WI38 (cell line): ENCODE results near the gene ERGIC1.
"Not testable (repeated sequence)": the region's sequence is repeated elsewhere in the genome, so short reads cannot be mapped to it uniquely, and the experiment has no call there.

Source experiments
- H3K4me3 ChIP-seq: 2 replicates; pipeline ENCODE4 v1.5.1; 2011; ENCODE audit warnings: low read depth, mild to moderate bottlenecking, control low read depth, low read length
- TF ChIP-seq, protein P1 (sequence below): IDR thresholded peaks from 2 replicates; pipeline ENCODE4 v1.5.1; 2012; ENCODE audit warnings: low read depth, mild to moderate bottlenecking, control low read depth, low read length

ERGIC1 gene

DNA sequence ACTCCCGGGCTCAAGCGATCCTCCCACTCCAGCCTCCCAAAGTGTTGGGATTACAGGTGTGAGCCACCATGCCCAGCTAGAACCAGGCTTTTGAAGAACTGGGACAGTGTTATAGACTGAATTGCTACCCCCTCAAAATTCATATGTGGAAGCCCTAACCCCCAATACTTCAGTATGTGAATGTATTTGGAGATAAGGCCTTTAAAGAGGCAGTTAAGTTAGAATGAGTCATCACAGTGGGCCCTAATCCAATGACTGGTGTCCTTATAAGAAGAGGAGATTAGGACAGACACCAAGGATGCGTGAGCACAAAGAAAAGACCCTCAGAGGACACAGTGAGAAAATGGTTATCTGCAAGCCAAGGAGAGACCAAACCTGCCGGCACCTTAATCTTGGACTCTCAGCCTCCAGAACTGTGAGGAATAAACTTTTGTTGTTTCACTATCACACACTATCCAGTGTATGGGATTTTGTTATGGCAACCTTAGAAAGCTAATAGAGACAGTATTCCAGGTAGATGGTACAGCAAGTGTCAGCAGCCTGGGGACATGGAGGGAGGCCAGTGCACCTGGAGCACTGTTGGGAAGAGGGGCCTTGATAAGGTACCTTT is 31.4 kb upstream of the ERGIC1 start:
- H3K4me3 ChIP-seq, result no peak overlapping the region
- TF ChIP-seq, protein P1, sequence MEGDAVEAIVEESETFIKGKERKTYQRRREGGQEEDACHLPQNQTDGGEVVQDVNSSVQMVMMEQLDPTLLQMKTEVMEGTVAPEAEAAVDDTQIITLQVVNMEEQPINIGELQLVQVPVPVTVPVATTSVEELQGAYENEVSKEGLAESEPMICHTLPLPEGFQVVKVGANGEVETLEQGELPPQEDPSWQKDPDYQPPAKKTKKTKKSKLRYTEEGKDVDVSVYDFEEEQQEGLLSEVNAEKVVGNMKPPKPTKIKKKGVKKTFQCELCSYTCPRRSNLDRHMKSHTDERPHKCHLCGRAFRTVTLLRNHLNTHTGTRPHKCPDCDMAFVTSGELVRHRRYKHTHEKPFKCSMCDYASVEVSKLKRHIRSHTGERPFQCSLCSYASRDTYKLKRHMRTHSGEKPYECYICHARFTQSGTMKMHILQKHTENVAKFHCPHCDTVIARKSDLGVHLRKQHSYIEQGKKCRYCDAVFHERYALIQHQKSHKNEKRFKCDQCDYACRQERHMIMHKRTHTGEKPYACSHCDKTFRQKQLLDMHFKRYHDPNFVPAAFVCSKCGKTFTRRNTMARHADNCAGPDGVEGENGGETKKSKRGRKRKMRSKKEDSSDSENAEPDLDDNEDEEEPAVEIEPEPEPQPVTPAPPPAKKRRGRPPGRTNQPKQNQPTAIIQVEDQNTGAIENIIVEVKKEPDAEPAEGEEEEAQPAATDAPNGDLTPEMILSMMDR, result no peak

DNA sequence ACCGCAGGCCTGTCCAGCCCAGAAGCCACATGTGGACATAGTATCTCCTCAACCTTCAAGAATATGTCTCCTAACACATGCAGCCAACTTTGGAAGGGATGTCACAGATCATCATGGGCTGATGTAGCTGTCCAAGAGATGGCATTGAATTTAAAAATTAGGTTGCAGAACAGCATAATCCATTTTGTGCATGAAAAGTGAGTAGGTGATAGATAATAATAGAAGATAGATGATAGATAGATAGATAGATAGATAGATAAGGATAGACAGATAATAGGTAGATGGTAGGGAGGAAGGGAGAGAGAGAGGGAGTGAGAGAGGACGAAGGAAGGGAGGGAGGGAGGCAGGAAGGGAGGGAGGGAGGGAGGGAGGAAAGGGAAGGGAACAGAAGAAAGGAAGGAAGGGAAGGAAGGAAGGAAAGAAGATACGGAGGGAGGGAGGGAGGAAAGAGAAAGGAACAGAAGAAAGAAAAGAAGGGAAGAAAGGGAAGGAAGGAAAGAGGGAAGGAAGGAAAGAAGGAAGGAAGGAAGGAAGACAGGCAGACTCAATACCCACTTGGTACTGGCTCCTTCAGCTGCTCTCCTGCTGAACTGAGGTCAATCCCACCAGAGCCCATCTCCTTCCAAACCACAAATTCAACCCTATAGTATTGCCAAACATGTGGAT is 28.9 kb upstream of the ERGIC1 start:
- H3K4me3 ChIP-seq, result no peak overlapping the region
- TF ChIP-seq, protein P1, result no peak

DNA sequence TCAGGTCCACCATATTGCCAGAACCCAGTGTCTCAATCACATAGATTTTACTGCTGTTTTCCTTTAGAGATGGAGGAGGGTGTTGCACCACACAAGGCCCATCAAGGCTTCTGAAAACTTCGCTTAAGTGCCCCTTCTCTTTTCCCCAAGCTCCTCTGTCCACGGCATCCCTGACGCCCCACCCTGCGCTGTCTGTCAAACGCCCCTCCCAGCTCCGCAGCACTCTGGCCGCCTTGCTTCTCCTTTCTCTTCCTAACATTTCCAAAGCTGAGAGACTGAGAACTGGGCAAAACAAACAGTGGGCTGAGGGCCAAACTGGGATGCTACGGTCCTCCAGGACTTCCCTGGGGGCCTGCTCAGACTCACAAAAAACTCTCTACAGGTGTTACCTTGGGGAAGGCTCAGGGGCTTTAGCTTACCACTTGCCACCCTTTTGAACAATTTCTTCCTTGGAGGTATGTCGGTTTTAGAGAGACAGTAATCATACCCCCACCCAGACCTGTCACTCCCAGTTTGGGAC is 28.3 kb upstream of the ERGIC1 start:
- H3K4me3 ChIP-seq, result no peak overlapping the region
- TF ChIP-seq, protein P1, result no peak

DNA sequence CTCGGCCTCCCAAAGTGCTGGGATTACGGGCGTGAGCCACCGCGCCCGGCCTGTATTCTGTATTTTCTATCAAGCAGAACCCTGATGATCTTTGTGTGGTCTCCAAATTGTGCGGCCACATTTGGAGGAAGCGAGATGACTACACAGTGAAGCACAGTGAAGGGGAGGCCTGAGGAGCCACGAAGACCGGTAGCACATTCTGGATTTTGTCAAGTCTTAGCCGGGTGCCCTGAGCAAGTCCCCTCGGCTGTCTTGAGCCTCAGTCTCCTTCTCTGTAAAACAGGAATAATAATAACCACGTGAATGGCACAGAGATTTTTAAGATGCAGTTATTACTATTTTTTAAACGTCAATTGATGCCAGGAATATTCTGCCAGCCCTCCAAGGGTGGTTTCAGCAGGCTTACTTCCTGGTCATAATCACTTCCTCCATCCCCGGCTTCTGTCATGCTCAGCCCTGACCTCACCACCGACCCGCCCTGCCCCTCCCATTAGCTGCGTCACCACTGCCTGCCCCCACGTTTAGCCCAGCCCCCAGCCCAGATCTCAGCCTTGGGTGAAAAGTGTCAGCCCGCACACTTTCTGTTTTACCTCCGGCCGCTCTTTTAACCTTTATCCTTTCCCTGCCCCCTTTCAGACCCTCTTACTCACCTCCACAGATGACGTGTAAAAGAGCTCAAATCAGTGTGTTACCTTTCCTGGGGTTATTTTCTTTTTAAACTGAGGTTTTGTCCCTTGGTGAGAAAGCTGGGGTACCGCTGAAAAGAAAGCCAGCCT is 27.0 kb upstream of the ERGIC1 start:
- no peak overlapping the region for H3K4me3 ChIP-seq
- TF ChIP-seq, protein P1, result no peak

DNA sequence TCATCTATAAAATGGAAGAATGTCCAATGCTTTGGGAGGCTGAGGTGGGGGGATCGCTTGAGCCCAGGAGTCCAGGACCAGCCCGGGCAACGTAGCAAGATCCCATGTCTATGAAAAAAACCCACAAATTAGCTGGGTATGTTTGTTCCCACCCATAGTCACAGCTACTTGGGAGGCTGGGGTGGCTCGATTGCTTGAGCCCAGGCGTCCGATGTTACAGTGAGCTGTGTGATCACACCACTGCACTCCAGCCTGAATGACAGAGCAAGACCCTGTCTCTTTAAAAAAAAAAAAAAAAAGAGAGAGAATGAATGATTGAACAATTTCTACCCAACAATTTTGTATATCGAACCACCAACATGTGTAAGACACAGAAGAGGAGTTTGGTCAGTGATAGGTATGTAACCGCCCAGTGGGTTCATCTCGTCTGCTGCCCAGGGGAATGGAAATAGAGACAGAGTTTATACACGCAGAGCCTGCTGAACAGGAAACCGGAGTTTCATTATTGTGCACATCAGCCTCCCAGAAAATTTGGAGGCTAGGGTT is 26.2 kb upstream of the ERGIC1 start:
- H3K4me3 ChIP-seq, result no peak overlapping the region
- TF ChIP-seq, protein P1, result no peak

DNA sequence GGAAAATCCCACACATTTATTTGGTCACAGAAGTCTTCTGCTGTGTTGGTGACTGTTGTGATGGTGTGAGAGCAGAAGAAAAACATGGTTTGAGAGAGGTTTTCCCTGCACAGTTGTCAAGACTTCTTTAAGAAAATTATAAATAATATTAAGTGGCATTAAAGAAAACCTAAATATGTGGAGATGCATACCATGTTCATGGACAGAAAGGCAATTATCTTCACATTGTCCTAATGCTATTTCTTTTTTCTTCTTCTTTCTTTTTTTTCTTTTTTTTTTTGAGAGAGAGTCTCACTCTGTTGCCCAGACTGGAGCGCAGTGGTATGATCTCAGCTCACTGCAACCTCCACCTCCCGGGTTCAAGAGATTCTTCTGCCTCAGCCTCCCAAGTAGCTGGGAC is 24.3 kb upstream of the ERGIC1 start:
- TF ChIP-seq, protein P1, result no peak
- H3K4me3 ChIP-seq, result no peak overlapping the region

DNA sequence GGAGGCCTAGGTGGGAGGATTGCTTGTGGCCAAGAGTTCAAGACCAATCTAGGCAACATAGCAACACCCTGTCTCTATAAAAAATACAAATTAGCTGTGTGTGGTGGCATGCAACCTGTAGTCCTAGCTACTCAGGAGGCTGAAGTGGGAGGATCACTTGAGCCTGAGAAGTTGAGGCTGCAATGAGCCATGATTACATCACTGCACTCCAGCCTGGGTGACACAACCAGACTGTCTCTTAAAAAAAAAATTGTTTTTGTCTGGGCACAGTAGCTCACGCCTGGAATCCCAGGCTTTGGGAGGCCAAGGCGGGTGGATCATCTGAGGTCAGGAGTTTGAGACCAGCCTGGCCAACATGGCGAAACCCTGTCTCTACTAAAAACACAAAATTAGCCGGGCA is 23.1 kb upstream of the ERGIC1 start:
- H3K4me3 ChIP-seq, result not testable (repeated sequence)
